Activated naive CD8-positive, alpha-beta T cell treated with anti-CD3 and anti-CD28 coated beads, Interleukin-2, amount 50 U/mL, for 24 hours (primary cell): ENCODE results near the gene NOTO.
A peak's percentile ranks its signal among the peaks of the same experiment; 100 is the strongest.

Source experiments
- ATAC-seq: fragments of 150-1000 bp; cut with Tn5 transposase; one replicate; pipeline ENCODE4 v1.10.0; 2021
- DNase-seq: peaks from one replicate; pipeline ENCODE4 v3.0.0; 2021
- H3K27ac Mint-ChIP-seq: one replicate; pipeline ENCODE4 v1.8.0; 2021; ENCODE audit warnings: mild to moderate bottlenecking, mixed read lengths
- H3K27me3 Mint-ChIP-seq: one replicate; pipeline ENCODE4 v1.8.0; 2021; ENCODE audit warnings: mixed read lengths
- H3K36me3 Mint-ChIP-seq: one replicate; pipeline ENCODE4 v1.8.0; 2021; ENCODE audit warnings: low read depth, mixed read lengths
- H3K4me1 Mint-ChIP-seq: one replicate; pipeline ENCODE4 v1.8.0; 2021; ENCODE audit warnings: mixed read lengths
- H3K4me3 Mint-ChIP-seq: one replicate; pipeline ENCODE4 v1.8.0; 2021; ENCODE audit warnings: mild to moderate bottlenecking, moderate library complexity, mixed read lengths
- H3K9me3 Mint-ChIP-seq: one replicate; pipeline ENCODE4 v1.8.0; 2021; ENCODE audit warnings: mixed read lengths

Gene NOTO

DNA sequence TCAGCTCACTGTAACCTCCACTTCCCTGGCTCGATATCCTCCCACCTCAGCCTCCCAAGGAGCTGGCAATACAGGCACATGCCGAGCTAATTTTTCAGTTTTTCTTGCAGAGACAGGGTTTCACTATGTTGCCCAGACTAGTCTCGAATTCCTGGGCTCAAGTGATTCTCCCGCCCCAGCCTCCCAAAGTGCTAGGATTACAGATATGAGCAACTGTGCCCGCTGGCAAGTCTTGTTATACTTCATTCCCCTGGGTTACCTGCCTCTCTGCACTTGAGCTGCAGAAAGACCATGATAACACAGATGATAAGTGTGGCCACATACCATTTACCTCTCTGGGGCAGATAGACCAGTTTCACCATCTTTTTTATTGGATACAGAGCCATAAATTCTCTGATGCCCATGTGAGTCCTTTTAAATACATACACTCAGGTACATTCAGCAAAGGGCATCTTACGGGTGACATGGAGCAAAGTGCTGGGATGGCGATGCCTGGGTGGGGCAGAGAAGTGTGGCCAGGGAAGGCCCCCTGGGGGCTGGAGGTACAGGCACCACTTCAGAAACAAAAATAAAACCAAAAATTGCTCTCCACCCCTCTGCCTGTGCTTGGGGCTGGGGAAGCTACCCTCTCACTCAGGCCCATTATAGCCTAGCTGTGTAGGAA, 52.1 kb downstream of the NOTO start:
- no peak overlapping the region for H3K4me3 Mint-ChIP-seq
- no peaks in the 10 kb centered on the region for H3K27me3 Mint-ChIP-seq
- H3K4me1 Mint-ChIP-seq, result no peaks in the 10 kb centered on the region
- DNase-seq, result no peak
- peak overlapping the region; percentile 60 for H3K27ac Mint-ChIP-seq
- no peak for ATAC-seq
- peaks cover 43% of the 10 kb centered on the region for H3K36me3 Mint-ChIP-seq
- no peaks in the 10 kb centered on the region for H3K9me3 Mint-ChIP-seq

DNA sequence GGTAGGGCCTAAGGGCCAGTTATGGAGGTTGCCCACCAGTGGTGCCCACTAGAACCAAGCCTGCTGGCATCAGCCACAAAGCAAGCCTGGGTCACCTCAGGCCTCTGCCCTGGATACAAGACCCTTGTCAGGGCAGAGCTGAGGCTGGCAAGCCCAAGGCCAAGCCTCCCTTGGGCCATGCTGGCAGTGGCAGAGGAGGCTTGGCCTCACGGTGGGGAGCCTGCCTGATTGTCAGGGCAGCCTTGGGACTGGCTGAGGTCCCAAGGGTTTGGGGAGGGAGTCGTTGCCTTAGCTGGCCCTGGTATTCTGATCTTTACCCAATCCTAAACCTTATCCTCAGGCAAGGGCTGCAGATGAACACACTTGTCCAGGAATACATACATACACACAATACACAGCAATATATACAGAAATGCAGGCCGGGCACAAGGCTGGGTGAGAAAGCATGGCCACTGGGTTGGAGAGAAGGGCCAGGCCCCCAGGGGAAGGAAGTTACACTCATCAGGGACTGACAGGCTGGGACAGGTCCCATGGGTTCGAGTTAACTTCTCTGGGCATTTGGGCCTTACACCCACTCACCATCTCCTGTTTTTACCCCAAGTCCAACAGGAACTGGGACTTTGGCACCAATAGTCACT, 52.8 kb downstream of the NOTO start:
- ATAC-seq, result peak; percentile 14
- no peaks in the 10 kb centered on the region for H3K27me3 Mint-ChIP-seq
- no peak overlapping the region for H3K4me3 Mint-ChIP-seq
- no peak for DNase-seq
- no peaks in the 10 kb centered on the region for H3K4me1 Mint-ChIP-seq
- no peaks in the 10 kb centered on the region for H3K9me3 Mint-ChIP-seq
- H3K36me3 Mint-ChIP-seq, result peaks cover 37% of the 10 kb centered on the region
- H3K27ac Mint-ChIP-seq, result no peak overlapping the region

DNA sequence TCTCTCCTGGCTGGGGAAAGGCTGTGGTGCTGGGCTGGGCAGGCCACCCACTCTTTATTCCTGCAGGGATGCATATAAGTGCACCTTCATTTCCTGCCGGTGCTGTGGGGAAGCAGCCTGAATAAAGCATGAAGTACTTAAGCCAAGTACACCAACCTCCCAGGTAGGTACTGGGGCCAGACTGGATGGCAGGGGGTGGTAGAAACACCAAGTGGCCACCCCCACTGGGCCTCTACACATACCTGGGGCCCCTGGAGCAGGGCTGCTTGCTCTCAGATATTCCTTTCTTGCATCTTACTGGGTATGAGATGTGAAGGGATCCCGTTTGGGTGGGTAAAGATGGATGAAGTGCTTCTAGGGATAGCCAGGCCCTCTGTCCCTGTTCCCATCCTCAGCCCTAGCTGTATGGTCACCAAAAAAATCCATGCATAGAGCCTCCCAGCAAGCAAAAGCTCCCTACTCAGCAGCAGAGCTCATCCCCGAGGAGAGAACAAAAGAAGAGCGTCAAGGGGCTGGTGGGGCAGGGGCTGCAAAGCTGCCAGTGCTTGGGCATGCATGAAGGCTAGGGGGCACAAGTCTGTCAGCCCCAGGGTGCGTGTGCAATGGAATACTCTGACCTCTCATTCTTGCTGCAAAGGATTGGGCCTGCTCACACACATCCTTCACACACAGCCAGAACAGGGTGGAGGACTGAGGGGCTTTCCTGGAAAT, 53.7 kb downstream of the NOTO start:
- Mint-ChIP-seq H3K27me3 (no peaks in the 10 kb centered on the region), H3K4me3 (no peak overlapping the region), H3K4me1 (no peaks in the 10 kb centered on the region), H3K9me3 (no peaks in the 10 kb centered on the region), H3K36me3 (peaks cover 27% of the 10 kb centered on the region), H3K27ac (no peak overlapping the region)
- DNase-seq (no peak), ATAC-seq (no peak)

- H3K4me1 Mint-ChIP-seq, result no peaks in the 10 kb centered on the region
- H3K4me3 Mint-ChIP-seq, result no peak overlapping the region
- DNase-seq (no peak), ATAC-seq (no peak)
- no peaks in the 10 kb centered on the region for H3K27me3 Mint-ChIP-seq
- no peaks in the 10 kb centered on the region for H3K9me3 Mint-ChIP-seq
- H3K36me3 Mint-ChIP-seq, result peaks cover 26% of the 10 kb centered on the region
- H3K27ac Mint-ChIP-seq, result no peak overlapping the region
These were observed 54.2 kb downstream of the NOTO start for GRCh38 chr2:73256618-73256922.

GRCh38 chr2:73257021-73257420, 54.6 kb downstream of the NOTO start:
- H3K36me3 Mint-ChIP-seq, result peaks cover 24% of the 10 kb centered on the region
- H3K27ac Mint-ChIP-seq, result no peak overlapping the region
- H3K9me3 Mint-ChIP-seq, result no peaks in the 10 kb centered on the region
- H3K4me1 Mint-ChIP-seq, result no peaks in the 10 kb centered on the region
- H3K4me3 Mint-ChIP-seq, result no peak overlapping the region
- no peaks in the 10 kb centered on the region for H3K27me3 Mint-ChIP-seq
- ATAC-seq, result no peak
- DNase-seq, result no peak

GRCh38 chr2:73257425-73258125, 55.2 kb downstream of the NOTO start:
- Mint-ChIP-seq H3K27me3 (no peaks in the 10 kb centered on the region), H3K9me3 (no peaks in the 10 kb centered on the region), H3K36me3 (peaks cover 19% of the 10 kb centered on the region), H3K4me1 (no peaks in the 10 kb centered on the region), H3K4me3 (no peak overlapping the region), H3K27ac (no peak overlapping the region)
- ATAC-seq, result no peak
- no peak for DNase-seq

DNA sequence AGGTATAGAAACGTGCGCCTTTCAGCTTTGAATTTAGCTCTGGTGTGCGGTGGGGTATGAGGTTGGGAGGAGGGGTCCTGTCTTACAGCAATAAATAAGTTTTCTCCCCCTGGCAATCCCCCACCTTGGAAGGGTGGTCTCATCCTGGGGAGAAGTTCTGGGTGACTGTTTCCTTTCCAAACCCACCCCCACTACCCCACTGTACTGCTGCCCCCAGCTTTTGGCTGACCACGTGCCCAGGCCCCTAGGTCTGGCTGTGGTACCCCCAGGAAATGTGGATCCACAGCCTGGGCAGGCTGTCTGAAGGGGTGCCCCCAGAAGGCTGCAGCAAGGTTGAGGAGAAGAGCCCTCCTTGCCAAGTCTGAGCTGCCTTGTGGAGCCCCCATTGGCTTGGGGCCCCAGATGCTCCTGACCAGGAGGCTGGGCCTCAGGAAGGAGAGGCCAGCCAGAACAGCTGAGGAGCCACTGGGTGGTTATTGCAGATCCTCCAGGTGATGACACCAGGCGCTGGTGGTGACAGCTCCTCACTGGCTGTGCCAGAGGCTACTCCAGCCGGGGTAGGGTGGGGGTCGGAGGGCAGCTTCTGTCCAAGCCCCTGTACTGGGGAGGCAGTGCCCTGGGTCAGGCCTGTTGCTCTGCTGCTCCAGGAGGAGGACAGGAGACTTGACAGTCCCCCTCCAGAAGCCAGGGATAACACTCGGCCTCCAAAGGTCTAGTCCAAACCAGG, 56.0 kb downstream of the NOTO start:
- Mint-ChIP-seq H3K4me1 (no peaks in the 10 kb centered on the region), H3K27me3 (no peaks in the 10 kb centered on the region), H3K9me3 (no peaks in the 10 kb centered on the region), H3K36me3 (peaks cover 13% of the 10 kb centered on the region), H3K27ac (no peak overlapping the region), H3K4me3 (no peak overlapping the region)
- no peak for ATAC-seq
- DNase-seq, result no peak

GRCh38 chr2:73258913-73259215, 56.5 kb downstream of the NOTO start:
- H3K4me1 Mint-ChIP-seq, result no peaks in the 10 kb centered on the region
- ATAC-seq (no peak), DNase-seq (no peak)
- H3K4me3 Mint-ChIP-seq, result no peak overlapping the region
- H3K36me3 Mint-ChIP-seq, result peaks cover 10% of the 10 kb centered on the region
- H3K27ac Mint-ChIP-seq, result no peak overlapping the region
- H3K9me3 Mint-ChIP-seq, result no peaks in the 10 kb centered on the region
- no peaks in the 10 kb centered on the region for H3K27me3 Mint-ChIP-seq

DNA sequence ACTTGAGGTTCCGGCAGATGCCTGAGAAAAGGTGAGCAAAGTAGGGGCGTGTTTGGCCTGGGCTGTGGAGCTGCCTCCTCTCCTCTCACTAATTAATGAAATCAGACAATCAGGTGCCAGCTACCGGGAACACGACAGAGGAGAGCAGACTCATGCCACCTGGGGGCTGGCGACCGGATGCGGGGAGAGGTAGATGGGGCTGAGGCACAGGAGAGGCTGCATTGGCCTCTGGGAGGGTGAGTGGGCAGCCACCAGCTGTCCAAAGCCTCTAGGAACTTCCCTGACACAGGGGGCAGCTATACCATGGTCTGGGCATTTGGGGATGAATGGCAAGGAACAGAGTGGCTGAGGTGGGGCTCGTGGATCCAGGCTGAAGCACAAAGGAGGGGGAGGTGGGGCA, 56.9 kb downstream of the NOTO start:
- ATAC-seq, result no peak
- no peak overlapping the region for H3K4me3 Mint-ChIP-seq
- DNase-seq, result no peak
- H3K4me1 Mint-ChIP-seq, result no peaks in the 10 kb centered on the region
- peaks cover 11% of the 10 kb centered on the region for H3K36me3 Mint-ChIP-seq
- H3K9me3 Mint-ChIP-seq, result no peaks in the 10 kb centered on the region
- no peak overlapping the region for H3K27ac Mint-ChIP-seq
- no peaks in the 10 kb centered on the region for H3K27me3 Mint-ChIP-seq

DNA sequence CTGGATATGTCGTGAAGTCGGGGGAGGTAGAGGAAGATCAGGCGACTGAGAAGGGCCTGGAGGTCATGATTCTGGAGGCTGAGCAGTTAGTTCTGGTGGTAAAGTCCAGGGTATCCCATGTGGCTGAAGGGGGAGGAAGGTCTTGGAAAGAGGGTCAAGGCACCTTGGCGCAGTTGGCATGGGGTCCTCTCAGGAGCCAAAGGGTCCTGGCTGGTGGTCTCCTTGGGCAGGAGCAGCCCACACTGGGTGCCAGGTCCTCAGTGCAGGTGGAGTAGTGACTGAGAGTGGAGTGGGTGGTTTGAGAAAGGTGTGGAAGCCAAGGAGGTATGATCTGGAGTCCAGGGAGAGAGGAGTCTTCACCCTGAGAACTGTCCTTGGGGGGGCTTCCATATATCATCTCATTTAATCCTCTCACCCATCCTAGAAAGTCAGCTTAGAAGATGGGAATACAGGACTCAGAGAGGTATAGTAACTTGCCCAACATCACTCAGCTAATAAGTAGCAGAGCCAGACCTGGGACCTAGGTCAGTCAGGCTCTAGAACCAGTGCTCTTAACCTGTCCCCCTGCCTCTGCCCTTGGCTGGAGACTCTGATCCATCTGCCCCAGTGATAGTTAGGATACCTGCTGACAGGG, 57.4 kb downstream of the NOTO start:
- Mint-ChIP-seq H3K4me3 (no peak overlapping the region), H3K27ac (no peak overlapping the region), H3K27me3 (no peaks in the 10 kb centered on the region), H3K4me1 (no peaks in the 10 kb centered on the region), H3K9me3 (no peaks in the 10 kb centered on the region), H3K36me3 (peaks cover 11% of the 10 kb centered on the region)
- ATAC-seq, result no peak
- no peak for DNase-seq

DNA sequence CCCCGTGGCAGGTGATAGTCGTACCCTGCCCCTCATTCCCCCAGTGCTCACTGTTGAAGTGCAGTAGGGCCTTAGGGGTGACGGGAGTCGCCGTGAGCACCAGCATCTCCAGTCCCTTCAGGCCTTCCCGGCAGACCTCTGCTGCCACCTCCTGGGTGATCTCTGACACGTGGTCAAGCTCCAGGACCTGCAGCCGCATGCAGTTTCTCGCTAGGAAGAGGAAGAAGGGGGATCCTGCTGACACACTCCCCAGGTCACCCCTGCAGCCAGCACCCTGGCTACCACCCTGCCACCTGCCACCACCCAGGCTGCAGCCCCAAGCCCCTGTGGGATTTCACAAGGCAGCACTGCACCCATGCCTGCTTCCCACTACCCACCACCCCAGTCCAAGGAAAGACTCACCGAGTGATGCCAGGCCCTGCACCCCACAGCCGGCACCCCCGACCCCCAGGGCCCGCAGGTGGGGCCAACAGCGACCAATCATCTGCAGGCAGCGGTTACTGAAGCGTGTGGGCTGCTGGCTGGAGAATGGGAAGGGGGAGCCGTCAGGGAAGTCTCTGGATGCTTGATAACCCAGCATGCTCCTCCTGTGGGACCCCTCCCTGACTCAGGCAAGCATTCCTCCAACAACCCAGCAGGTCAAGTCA, 58.1 kb downstream of the NOTO start:
- DNase-seq (no peak), ATAC-seq (no peak)
- Mint-ChIP-seq H3K4me1 (no peaks in the 10 kb centered on the region), H3K9me3 (no peaks in the 10 kb centered on the region), H3K27me3 (no peaks in the 10 kb centered on the region), H3K36me3 (peaks cover 9% of the 10 kb centered on the region), H3K4me3 (no peak overlapping the region), H3K27ac (no peak overlapping the region)
